ENCODE measurements around the gene TUSC7.

The TUSC7 gene

DNA sequence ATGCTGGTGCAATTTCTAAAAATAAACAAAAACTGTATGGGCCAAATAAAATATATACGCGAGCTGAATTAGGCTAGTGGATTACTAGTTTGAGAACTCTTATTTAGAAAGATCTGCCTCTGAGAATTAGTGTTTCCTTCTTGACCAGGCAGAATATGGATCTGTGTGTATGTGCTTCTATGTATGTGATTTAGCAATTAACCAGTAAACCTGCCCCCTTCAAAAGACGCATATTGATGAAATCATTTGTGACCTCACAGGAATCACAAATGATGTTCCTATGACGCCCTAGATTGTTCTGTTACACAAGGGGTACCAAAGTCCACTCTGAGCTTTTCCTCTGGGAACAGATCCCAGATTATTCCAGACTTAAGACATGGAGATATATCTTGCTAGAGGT is at the start of gene TUSC7:
TSS of gene TUSC7 (plus strand) at position 301 of the 400 bp plus-strand sequence.
- DNase-seq, result no peak

DNA sequence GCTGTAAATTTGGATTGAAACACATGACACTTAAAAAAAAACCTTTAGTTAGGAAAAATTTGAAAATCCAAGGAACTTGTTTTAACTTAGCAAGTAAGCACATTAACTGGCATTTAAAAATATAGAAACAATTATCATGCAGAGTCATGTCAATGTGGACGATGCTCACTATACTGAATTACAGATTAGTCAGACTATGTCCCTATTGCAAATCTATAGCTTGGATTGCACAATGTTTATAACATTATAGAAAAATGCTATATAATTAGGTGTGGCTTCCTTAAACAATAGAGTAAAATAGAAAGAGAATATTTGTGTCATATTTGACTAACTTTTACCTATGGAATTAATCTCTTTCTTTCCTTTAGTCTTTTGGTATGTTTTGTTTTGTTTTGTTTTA is 48.4 kb upstream of the TUSC7 start:
- no peak for DNase-seq

DNA sequence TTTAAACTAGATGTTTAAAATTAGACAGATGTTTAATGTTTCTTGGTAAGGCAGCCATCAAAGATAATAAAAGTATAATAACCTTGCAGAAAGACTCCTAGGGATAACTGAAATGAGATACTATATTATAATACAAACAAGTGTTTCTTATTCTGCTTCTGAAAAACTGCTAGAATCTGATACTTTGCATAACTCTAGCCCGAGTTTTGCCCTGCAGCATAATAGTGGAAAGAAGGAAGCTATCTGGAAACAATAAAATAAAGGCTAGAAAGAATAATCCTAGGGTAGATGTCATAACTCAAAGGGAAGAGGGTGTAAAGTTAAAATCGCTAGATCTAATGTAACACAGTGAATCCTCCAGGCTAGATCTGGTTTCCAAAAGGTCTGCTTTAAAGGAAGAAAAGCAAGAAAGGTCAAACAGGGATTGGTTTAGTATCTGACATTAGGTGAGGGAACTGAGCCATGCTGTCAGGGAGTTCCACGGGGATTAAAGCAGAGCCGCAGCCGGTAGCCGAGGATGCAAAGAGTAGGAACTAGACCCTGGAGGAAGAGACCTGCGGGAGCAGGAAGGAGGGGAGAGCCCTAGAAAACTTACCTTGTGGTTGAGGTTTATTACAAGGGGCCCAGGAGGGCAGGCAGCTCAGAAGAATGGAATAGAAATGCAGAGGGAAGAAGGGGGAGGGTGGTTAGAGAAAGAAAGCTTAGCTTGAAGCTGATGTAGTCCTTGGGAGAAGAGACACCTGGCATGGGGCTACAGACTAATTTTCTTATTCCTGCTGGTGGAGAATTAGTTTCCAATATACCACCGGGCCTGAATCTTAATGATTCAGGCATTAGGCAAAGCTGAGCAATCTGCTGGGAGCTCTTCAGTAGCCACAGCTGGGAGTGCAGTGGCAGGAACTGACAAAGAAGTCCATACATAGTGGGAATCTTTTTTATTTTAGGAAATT is 46.1 kb upstream of the TUSC7 start:
- no peak for DNase-seq

DNA sequence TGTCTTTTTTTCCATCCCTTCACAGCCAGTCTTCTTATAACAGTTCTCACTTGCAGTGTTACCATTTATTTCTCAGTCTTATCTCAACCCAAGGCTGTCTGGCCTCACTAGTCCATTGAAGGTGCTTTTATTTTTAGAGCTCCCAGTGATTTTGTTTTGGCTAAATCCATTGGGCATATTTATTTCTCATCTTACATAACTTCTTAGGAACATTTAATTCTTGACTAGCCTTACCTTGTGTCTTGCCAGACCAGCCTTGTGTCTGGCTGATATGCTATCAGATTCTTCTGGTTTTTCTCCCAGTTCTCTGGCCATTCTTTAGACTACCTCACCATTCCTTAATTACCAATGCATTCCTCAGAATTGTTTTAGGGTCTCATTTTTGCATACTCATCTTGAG is 42.3 kb upstream of the TUSC7 start:
- DNase-seq, result no peak

DNA sequence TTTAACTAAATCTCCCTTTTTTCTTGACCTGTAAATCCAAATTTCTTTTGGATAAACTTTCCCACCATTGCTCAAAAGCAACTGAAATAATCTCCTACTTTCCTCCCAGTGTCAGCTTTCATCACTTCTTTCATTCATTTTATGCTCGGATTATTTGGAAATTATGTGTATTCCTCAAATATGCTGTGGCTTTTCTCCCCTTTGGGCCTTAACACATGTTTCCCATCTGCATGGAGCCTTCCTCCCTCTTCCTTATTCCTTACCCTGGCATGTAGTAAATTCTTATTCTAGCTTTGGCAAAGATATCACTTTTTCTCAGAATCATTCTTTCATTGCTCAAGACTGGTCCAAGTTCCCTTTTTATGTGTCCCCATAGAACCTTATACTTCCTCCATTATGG is 41.8 kb upstream of the TUSC7 start:
- DNase-seq, result no peak

DNA sequence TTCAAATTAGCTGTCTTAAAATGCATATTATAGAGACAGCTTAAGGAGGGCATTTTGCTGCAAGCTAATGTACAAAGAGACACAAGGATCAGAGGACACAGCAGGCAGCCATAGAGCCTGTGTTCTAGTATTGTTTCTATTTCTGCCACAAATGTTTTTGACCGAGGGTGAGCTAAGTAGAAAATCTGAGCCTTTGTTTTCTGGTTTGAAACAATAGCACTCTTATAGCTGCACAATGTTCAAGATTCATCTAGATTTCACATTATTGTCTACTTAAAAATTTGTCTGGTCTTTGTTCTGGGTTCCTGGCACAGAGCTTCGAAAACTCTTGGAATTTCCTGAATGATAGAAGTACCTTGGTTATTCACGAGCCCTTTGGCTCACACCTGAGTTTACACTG is 40.0 kb upstream of the TUSC7 start:
- DNase-seq, result no peak

DNA sequence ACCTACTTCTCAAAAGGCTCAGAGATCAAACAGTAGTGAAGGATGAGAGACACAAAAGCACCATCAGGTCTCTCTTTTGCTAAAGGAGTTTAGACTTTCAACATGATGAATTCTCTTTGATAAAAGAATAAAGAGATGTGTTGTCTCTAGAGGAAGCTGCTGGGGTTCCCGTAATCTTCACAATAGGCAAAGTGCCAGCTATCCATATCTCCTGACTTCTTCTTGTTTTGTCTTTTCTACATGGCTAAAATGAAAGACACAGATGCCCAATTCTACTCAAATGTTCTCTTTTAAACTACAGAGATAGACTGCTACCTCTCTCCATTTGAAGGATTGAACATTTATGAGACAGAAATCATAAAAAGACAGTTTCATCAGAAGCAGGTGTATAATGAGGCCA is 38.4 kb upstream of the TUSC7 start:
- DNase-seq, result no peak

DNA sequence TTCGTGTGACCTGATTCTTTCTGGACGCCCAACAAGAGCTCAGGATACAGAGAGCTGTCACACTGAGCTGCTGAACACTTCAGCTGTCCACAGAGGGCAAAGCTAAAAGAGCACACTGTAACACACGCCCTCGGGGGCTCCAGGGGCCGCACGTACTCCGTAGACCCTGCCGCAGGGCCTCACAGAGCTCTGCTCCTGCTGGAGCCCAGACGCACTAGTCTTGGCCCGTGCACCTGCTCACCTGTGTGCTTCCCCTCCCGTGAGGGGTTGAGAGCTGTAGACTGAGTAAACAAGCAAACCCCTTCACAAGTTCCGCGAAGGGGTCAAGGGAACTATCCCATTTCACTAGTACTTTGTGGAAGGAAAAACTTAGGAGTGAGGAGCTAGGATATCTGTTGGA is 30.7 kb upstream of the TUSC7 start:
- no peak for DNase-seq

DNA sequence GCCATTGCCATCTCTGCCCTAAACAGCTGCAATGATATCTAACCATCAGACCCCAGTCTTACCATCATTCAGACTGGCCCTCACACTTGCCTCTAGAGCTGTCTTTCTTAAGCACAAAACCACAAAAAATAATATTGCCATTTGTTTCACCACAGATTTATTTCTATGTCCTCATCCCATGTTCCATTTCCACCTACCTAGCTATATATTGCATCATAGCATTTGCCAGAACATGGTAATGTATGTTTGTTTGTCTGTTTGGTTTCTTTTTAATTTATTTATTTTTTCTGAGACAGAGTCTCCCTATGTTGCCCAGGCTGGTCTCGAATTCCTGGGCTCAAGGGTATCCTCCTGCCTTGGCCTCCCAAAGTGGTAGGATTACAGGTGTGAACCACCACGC is 18.5 kb upstream of the TUSC7 start:
- no peak for DNase-seq

DNA sequence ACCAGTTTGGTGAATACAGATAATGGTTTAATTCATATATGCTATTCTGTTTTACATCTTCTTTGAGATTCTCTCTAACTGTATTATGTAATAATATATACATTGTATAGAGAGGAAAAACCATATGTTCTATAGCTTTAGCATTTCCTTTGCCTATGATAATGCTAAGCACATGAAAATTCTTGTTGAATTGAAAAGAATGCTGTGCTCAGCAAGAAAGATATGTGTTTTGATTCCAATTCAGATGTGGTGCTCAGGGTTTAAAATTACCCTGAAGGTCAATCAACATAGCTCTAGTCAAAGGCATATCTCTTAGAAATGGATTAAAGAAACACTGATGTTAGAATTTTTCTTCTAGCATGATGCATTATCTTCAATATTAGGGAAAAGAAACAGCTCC is 8.5 kb upstream of the TUSC7 start:
- no peak for DNase-seq

DNA sequence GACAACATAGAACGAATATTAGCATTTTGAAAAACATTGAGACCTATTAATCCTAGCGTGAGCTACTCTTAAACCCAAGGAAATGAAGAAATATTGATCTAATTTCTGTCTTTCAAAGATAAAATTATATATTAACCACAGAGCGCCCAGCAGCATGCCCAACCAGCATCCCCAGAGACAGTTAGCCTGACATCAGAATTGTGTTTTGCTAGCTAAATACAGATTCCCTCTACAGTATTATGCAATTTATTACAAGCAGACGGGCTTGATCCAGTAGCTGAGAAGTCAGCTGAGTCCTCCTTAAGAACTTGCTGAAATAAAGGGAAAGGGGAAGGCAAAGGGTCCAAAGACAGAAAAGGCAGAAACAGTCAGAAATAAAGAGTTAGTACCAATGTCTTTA is 7.2 kb upstream of the TUSC7 start:
- DNase-seq, result no peak

DNA sequence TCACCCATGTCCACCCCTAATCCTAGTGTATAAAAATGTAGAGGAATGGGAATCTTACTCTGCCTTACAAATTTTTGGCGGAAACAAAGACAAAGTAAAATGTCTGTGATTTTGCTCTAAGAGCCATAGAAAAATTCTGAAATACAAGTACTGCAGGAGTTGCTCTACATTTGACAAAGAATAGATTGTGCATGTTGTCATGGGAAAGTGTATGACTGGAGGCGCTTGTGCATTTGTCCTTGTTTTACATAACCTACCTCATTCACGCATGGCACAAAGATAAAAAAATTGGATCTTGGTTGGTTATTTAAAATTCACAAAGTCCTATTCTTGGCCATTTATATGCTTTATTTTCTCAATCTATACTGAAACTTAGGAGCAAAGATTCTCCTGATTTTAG is 2.0 kb upstream of the TUSC7 start:
- no peak for DNase-seq

DNA sequence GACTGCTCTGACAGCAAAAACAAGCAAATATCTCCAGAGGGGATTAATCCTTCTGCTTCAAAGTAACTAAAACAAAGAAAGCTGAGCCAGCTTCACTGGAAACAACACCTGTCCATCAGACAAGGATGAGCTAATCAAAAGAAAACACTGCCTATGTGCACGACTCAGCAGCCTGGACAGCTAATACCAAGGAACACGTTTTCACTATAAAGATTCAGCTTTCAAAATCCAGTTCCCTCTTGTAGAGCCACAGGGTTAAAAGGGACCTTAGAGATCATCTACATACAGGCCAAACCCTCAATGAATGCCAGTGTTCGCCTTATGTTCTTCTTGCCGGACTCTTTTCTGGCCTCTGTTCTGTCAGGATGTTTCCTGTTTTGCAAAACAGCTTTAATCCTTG is 6.9 kb downstream of the TUSC7 start:
- peak; percentile 75 for DNase-seq

DNA sequence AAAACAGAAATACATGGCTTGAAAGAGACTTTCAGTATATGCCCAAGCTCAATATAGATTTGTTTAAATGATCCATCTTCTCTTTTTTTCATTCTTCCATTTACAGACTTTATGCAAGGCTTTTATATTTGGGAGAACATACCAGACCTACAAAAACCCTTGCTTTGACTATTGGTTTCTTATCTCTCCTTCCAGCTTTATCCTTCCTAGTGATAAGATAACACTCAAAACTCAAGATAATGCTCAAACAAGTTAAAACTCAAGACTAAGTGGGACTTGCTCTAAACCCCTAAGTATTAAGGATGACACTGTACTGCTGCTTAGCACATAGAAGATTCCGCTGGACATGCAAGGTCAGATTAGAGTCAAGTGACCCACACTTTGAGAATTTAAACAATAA is 8.0 kb downstream of the TUSC7 start:
- DNase-seq, result no peak

DNA sequence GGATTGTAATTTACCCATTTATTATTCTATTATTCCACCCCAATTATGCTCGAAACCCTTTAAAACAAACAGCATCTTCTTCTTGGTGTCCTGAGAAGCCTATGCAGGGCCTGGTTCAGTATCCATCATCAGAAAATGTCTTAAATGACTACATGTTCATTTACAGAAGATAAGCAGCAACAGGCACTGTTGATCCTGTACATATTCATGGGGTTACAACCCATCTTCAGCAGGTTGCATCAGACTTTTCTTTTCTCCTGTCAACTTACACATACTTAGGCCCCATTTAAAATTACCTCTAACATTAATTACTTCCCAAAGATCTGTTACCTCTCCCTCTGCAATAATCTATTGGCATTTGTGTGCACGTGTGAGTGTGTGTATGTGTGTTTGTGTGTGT is 18.9 kb downstream of the TUSC7 start:
- DNase-seq, result no peak

DNA sequence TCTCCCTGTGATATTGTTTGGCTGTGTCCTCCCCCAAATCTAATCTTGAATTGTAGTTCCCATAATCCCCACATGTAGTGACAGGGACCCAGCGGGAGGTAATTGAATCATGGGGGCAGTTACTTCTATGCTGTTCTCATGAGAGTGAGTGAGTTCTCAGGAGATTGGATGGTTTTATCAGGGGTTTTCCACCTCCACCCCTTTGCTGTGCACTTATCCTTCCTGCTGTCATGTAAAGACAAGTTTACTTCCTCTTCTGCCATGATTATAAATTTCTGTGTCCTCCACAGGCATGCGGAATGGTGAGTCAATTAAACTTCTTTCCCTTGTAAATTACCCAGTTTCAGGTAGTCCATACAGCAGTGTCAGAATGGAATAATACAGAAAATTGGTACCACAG is 24.7 kb downstream of the TUSC7 start:
- DNase-seq, result no peak

DNA sequence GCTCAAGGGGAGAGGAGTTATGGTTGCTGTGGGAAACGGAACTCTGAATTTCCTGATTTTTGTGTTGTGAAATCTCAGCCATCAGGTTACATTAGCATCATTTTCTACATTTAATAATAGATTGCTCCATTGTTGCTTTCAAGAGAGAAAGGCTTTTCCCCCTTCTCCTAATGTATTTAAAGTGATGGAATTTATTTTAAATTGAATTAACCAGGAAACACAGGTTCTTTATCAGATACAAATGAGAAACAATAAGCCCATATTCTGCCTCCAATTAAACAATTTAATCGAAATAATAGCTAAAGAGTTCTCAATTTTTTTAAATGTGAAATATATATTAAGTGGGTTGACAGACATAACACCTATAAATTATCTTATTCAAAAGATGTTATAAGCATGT is 30.1 kb downstream of the TUSC7 start:
- no peak for DNase-seq

DNA sequence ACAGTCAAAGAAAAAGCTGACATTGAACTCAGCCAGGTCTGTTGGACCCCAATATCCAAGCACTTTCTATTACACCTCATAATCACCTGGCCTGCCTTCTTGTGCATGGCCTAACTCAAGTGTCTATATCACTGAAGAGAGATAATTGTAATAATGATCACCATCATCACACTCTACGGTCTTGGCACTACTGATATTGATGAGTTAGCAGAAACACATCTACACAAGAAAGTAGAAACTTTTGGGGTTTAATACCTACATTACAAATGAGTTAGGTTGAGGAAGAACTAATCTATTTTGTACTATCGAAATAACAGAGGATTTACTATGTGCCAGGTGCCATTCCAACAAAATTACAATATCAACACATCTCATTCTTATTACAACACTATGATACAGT is 30.7 kb downstream of the TUSC7 start:
- no peak for DNase-seq

DNA sequence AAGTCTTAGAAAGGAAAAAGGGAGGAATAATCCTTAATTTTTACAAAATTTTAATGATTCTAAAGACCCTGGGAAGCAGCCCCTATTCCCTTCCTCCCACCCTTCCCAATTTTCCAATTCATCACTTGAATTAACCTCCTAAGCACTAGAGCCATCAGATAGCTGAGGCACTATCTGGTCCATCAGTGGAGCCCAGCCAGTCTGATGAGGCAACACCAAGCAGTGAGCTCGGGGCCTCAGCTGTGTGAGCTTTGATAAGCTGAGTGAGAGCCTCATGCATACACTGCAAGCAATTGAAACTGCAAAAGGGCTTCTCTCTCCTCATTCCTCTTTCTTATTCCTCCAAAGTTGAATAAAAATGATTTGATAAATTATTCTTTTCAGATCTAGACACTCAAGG is 31.9 kb downstream of the TUSC7 start:
- DNase-seq, result no peak

DNA sequence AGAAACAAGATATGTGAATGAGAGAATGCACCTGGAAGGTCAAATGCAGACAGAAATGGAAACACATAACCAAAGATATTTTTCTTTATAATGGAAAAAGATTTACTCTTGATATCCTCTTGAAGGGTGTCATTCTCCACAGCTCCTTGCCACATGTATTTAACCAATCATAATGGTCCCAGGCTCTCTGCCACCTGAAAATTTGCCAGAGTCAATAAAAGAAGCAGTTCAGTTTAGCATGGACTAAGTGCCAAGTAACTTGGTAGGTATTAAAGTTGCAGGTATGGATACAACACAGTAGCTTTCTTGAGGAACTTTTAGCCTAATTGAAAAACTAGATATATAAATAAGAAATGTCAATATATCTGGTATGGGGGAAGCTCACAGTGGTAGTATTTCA is 33.5 kb downstream of the TUSC7 start:
- no peak for DNase-seq

DNA sequence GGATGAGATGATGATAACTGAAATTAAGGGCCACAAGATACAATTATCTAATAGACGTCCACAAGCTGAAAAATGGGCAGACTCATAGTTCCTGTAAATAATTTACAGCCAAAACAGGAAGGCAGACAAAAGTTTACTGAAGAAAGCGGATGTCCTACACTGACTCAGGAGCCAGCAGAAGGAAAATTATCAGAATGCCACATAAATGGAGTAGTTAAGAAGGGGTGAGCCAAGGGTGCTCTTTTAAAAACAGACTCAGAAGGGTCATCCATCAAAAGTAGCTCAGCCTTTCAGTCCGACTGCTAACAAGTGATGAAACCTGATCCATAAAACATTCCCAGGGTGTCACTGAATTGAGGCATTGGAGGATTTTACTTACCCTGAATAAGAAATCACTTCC is 39.8 kb downstream of the TUSC7 start:
- peak; percentile 49 for DNase-seq

DNA sequence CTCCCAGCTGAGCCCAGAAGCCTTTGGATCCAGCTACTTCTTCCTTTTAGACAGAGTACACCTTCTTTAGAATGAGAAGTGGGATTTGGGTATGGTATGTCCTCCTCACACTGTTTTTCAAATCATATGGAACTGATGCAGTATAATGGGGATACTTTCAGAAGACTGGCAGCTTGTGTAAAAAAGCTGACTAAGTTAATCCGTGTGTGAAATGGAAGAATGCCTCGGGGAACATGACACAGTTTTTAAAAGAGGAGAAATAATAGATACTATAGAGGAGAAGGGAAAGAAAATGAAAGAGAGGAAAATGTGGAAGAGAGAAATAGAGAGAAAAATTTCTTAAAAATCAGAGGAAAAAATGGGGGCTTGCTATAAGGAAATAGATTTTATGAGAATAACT is 47.7 kb downstream of the TUSC7 start:
- peak; percentile 48 for DNase-seq

DNA sequence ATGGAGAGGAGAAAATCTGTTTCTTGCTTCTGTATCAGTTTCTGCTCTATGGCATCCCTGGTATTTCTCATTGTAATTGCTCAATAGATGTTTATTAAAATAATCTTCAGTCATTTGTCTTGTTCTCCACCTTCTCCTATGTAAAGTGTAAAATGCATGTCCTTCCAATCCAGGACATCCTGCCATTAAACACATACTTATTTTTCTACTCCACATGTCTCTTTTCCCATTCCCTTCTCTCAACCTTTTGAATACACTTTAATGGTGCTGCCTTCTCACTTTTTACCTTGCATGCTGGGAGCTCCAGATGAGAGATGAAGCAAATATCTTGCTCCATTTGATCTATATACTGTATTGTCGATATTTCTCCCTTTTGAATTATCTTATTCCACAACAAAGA is 49.7 kb downstream of the TUSC7 start:
- no peak for DNase-seq

Measured in NCI-H2171 treated with DMSO at 0.1 percent for 48 hours (cell line).